Upper lobe of left lung (tissue), 6 donors: ENCODE results near the gene OSTN. TPM values are rescaled to one million over a fixed set of nuclear protein-coding genes. Genes with fewer than 3 reads are reported as not detected.

Experiments
- ATAC-seq, 2 donors: fragments of 200-7000 bp; cut with Tn5 transposase; one replicate each; pipeline ENCODE4 v1.9.1; 2022; ENCODE audit warnings: mild to moderate bottlenecking in 2 of 2, moderate library complexity in 2 of 2; ENCODE audit not compliant: low FRiP score in 2 of 2
- DNase-seq, 2 donors: peaks; one replicate each; pipeline ENCODE4 v3.0.0-alpha.2; 2019 to 2020
- H3K27ac ChIP-seq, 4 donors: fragments of 200-600 bp; sonication (generic); one replicate each; pipeline ENCODE4 v1.5.1; 2016 to 2019
- H3K27me3 ChIP-seq, 4 donors: fragments of 200-600 bp; sonication (generic); one replicate each; pipeline ENCODE4 v1.5.1; 2017 to 2019
- H3K36me3 ChIP-seq, 4 donors: fragments of 200-600 bp; sonication (generic); one replicate each; pipeline ENCODE4 v1.5.1; 2016 to 2019
- H3K4me1 ChIP-seq, 4 donors: fragments of 200-600 bp; sonication (generic); one replicate each; pipeline ENCODE4 v1.5.1; 2018 to 2019
- H3K4me3 ChIP-seq, 4 donors: fragments of 200-600 bp; sonication (generic); one replicate each; pipeline ENCODE4 v1.5.1; 2017 to 2019; ENCODE audit warnings: mild to moderate bottlenecking in 2 of 4, moderate library complexity in 1 of 4
- H3K9me3 ChIP-seq, 4 donors: fragments of 200-600 bp; sonication (generic); one replicate each; pipeline ENCODE4 v1.5.1; 2018 to 2019
- CTCF ChIP-seq, 6 experiments: fragments of 450-650 bp in 4 of 6; fragments of 200-600 bp in 2 of 6; sonication (generic) in 2 of 6; IDR thresholded peaks; one replicate each; pipeline ENCODE4 v1.5.1; 2016 to 2019; ENCODE audit warnings: antibody characterized with exemption in 6 of 6
- EP300 ChIP-seq, 4 donors: sonication (generic); formaldehyde crosslinking; IDR thresholded peaks; one replicate each; pipeline ENCODE4 v1.5.1; 2017; ENCODE audit warnings: antibody characterized with exemption in 4 of 4, control low read depth in 2 of 4
- POLR2A ChIP-seq, 4 donors: fragments of 450-650 bp; IDR thresholded peaks; one replicate each; pipeline ENCODE4 v1.5.1; 2016 to 2017; ENCODE audit warnings: antibody characterized with exemption in 4 of 4, mild to moderate bottlenecking in 2 of 4
- POLR2AphosphoS5 ChIP-seq, 2 donors: sonication (generic); formaldehyde crosslinking; IDR thresholded peaks; one replicate each; pipeline ENCODE4 v1.5.1; 2017; ENCODE audit warnings: antibody characterized with exemption in 2 of 2
- WGBS, 2 donors: methylation state at CpG; one replicate each; pipeline ENCODE4 v1.1.5; 2017 to 2018; 5-methylcytosine and 5-hydroxymethylcytosine counted together
- total RNA-seq, 6 donors: library from RNA; depleted of rRNA in 4 of 6; stranded (reverse); fragments of >200 nt in 4 of 6; gene quantifications; one replicate each; pipeline versions ENCODE4 v1.1.0 to v1.2.1, GENCODE V29; 2016 to 2021
- donor health status: DM: no; HTN: no; CAD: no; lungs with moderate emphysema.
- donor health status: DM: no; HTN: yes; CAD: no; lungs with severe emphysema.

The OSTN gene
- total RNA-seq, 6 donors from 2014 or later = not detected

DNA sequence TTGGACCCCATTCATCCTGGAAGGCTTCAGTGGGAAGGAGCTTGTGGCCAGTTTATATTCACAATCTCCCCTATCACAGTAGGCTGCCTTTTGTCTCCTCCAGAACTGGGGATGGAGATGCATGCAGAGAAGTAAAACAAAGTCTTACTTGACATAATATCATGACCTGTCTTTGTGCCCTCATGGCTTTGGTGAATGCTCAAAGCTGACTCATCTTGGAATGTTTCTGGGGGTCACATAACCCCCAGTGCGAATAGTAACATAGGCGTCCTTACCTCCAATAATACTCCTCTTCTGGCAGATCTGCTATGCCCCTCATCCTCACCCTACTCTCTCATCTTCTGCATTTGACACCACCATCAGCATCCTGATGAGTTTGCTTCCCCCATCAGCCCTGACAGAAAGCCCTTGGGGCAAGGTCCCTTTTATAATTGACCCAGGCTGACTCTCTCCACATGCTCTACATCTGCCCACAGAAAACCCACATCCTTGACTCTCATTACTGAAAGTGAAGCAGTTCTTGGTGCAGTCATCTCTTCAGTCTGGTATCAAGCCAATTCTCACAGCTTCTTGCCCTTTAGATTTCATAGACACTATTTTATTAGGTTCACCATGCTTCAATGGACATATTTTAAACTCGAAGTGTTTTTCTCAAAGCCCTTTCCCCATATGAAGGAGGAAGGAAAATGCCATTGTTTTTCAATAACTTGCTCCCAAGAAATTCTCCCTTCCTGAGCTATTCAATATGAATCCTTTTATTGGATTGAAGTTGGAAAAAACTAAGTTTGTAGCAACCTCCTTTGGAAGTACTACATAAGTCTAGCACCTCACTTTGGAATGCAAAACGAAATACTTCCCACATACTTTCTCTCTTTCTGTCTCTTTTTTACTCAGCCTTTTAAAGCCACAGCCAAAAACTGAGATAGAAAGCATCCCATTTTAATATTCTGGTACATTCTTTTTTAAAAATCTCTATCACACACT is 36.6 kb downstream of the OSTN start:
- no peak for TF ChIP-seq POLR2AphosphoS5 (IDR thresholded peaks at IDR 0.05)
- H3K27ac ChIP-seq = no peak overlapping the region
- 65 to 85% methylated on average over 4 of the region's 4 CpGs for WGBS, 2 donors
- peaks cover 0 to 12% (median 0%) of the 10 kb centered on the region in 4 donors for H3K4me1 ChIP-seq
- ATAC-seq = no peak
- H3K36me3 ChIP-seq = no peaks in the 10 kb centered on the region
- H3K27me3 ChIP-seq = no peaks in the 10 kb centered on the region
- no peaks in the 10 kb centered on the region for H3K9me3 ChIP-seq
- DNase-seq = no peak
- H3K4me3 ChIP-seq = no peak overlapping the region

- no peak overlapping the region for H3K4me3 ChIP-seq
- TF ChIP-seq POLR2A (IDR thresholded peaks at IDR 0.05) (no peak), CTCF (IDR thresholded peaks at IDR 0.05) (no peak), POLR2AphosphoS5 (IDR thresholded peaks at IDR 0.05) (no peak), EP300 (IDR thresholded peaks at IDR 0.05) (no peak)
- DNase-seq = no peak
- WGBS, 2 donors = 74 to 86% methylated on average over 3 of the region's 3 CpGs
- no peaks in the 10 kb centered on the region for H3K27me3 ChIP-seq
- no peaks in the 10 kb centered on the region for H3K36me3 ChIP-seq
- ATAC-seq = no peak
- H3K4me1 ChIP-seq = peaks cover 0 to 12% (median 0%) of the 10 kb centered on the region in 4 donors
- H3K9me3 ChIP-seq = no peaks in the 10 kb centered on the region
- H3K27ac ChIP-seq = no peak overlapping the region
Measured at GRCh38 chr3:191236646-191237045, 37.6 kb downstream of the OSTN start.

GRCh38 chr3:191237047-191237882 is 38.2 kb downstream of the OSTN start:
- no peak for TF ChIP-seq POLR2AphosphoS5 (IDR thresholded peaks at IDR 0.05)
- TF ChIP-seq CTCF (IDR thresholded peaks at IDR 0.05) = no peak
- TF ChIP-seq EP300 (IDR thresholded peaks at IDR 0.05) = no peak
- no peak for TF ChIP-seq POLR2A (IDR thresholded peaks at IDR 0.05)
- H3K36me3 ChIP-seq = no peaks in the 10 kb centered on the region
- no peak overlapping the region for H3K27ac ChIP-seq
- DNase-seq (no peak), ATAC-seq (no peak)
- no peak overlapping the region for H3K4me3 ChIP-seq
- WGBS, 2 donors = 81 to 85% methylated on average over 5 of the region's 5 CpGs
- peaks cover 0 to 12% (median 0%) of the 10 kb centered on the region in 4 donors for H3K4me1 ChIP-seq
- H3K27me3 ChIP-seq = no peaks in the 10 kb centered on the region
- H3K9me3 ChIP-seq = no peaks in the 10 kb centered on the region

DNA sequence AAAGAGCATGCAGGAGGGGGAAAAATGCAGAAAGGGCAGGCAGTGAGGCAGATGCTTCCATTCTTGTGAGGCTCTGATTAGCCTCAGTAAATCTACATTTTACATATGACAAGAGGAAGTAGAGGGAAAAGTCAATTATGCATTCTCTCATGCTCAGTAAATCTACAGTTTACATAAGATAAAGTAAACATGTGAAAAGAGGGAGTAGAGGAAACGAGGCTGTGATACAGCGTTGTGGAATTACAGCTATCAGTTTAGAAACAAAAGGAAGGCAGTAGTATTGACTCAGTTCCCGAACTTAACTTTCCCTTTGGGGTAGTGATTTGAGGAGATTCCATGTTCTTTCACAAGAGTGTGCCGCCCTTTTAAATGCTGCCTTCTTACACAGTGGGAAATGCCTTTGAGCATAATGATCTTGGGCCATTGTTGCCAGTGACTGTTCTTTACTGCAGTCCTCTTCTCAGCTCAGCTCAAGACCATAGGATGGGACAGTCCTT is 39.3 kb downstream of the OSTN start:
- H3K4me1 ChIP-seq = peaks cover 0 to 12% (median 0%) of the 10 kb centered on the region in 4 donors
- H3K27me3 ChIP-seq = no peaks in the 10 kb centered on the region
- ATAC-seq (no peak), DNase-seq (no peak)
- WGBS, 2 donors = 38% methylated on average over 4 of the region's 4 CpGs
- no peak overlapping the region for H3K4me3 ChIP-seq
- H3K36me3 ChIP-seq = no peaks in the 10 kb centered on the region
- H3K27ac ChIP-seq = no peak overlapping the region
- TF ChIP-seq POLR2A (IDR thresholded peaks at IDR 0.05) = no peak
- no peaks in the 10 kb centered on the region for H3K9me3 ChIP-seq

GRCh38 chr3:191239407-191240031 is 40.5 kb downstream of the OSTN start:
- no peak for ATAC-seq
- WGBS, 2 donors = 45 to 48% methylated on average over 1 of the region's 1 CpG
- no peak overlapping the region for H3K27ac ChIP-seq
- H3K4me3 ChIP-seq = no peak overlapping the region
- peaks cover 0 to 12% (median 0%) of the 10 kb centered on the region in 4 donors for H3K4me1 ChIP-seq
- H3K36me3 ChIP-seq = no peaks in the 10 kb centered on the region
- TF ChIP-seq POLR2AphosphoS5 (IDR thresholded peaks at IDR 0.05) (no peak), POLR2A (IDR thresholded peaks at IDR 0.05) (no peak)
- no peaks in the 10 kb centered on the region for H3K9me3 ChIP-seq
- no peak for DNase-seq
- H3K27me3 ChIP-seq = no peaks in the 10 kb centered on the region
